K562 treated with DMSO at 1 percent for 48 hours (cell line): ENCODE data around the gene TRIM31. TPM values are rescaled to one million over a fixed set of nuclear protein-coding genes. Genes with fewer than 3 reads are reported as not detected.

ENCODE experiments used
- total RNA-seq: library from RNA; unstranded; fragments of 300-600 nt; gene quantifications from 2 replicates; pipeline ENCODE4 v1.2.3, GENCODE V29; 2022; ENCODE audit warnings: low replicate concordance; ENCODE audit errors: extremely low read depth

Gene TRIM31
- not detected in 2 replicates for total RNA-seq

GRCh38 chr6:30113003-30113759, at the start of gene TRIM31:
Gene TRIM31 (minus strand): TSS chr6:30113090. CDS start chr6:30112805, 285 bp downstream.

GRCh38 chr6:30160785-30161531, 48.1 kb upstream of the TRIM31 start, which contains the start of gene TRIM10:
Gene TRIM10 (minus strand): TSS chr6:30161211. CDS start chr6:30160858, 353 bp downstream.

DNA sequence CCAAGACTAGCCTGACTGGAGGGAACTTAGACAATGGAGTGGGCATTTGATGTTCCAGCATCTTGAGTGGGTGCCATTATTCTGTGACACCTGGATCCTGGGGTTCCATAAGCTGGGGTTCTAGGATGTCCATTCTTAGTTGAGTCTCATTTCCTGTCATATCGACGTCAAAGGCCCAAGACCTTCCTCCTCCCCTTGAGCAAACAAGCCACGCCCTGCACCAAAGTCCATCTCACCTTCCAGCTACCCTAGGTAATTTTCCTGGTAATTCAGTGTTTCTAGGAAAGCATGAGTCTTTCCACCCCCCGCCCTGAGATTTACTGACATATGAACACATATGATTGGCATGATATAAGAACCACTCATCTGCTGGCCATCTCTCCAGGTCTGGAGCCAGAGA, 22.9 kb upstream of the TRIM31 start, which contains the start of gene TRIM40:
Gene TRIM40 (plus strand): TSS at position 384 of the 400 bp plus-strand sequence. CDS start 897 bp downstream, outside the sequence.

DNA sequence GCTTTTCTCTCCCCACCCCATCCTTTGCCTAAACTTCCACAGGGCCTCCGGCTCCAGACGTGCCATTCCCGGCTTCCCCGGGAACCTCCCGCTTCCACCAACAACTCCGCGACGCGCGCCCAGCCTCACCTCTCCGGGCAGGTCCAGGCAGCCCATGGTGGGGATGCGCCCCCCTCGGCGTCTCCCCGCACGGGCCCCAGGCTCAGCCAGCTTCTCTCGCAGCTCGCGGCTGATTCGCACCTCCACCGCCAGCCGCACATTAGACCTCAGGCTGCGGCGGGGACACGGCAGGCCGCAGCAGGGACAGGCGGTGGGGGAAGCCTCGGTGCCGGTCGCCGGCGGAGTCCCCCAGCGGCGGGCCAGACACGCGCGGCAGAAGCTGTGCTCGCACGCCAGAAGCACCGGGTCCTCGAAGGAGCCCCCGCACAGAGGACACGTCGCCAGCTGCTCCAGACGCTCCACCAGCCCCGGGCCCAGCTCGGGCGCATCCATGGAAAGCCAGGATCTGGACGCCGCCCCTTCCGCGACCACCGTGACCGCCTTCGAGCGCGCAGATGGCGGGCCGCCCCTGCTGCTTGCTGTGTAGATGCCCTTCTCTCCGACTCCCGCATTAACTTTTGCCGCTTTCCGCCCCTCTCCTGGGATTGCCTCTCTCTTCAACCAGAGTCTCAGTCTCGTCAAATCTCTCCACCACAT, 37.6 kb downstream of the TRIM31 start, which contains the start of gene RNF39:
Gene RNF39 (minus strand): TSS at position 676 of the 696 bp plus-strand sequence. CDS start 184 bp downstream, at position 492.

GRCh38 chr6:30066577-30067459, 46.1 kb downstream of the TRIM31 start, which contains the start of gene PPP1R11:
Gene PPP1R11 (plus strand): TSS chr6:30067198. CDS start chr6:30067411, 213 bp downstream.

GRCh38 chr6:30061092-30061857, 51.6 kb downstream of the TRIM31 start, which contains the start of gene POLR1H:
Gene POLR1H (plus strand): TSS chr6:30061265. CDS start chr6:30061525, 260 bp downstream.

Other genes with a start within 250 kb of the TRIM31 start
- not detected in 2 replicates for gene HLA-A, start 170.6 kb downstream of the TRIM31 start, total RNA-seq
- gene POLR1H, start 51.8 kb downstream of the TRIM31 start, total RNA-seq, result not detected in 2 replicates
- gene PPP1R11, start 45.9 kb downstream of the TRIM31 start, total RNA-seq, result not detected in 2 replicates
- gene RNF39, start 37.3 kb downstream of the TRIM31 start, total RNA-seq, result not detected in 2 replicates
- gene TRIM40, start 23.1 kb upstream of the TRIM31 start, total RNA-seq, result not detected in 2 replicates
- gene TRIM10, start 48.1 kb upstream of the TRIM31 start, total RNA-seq, result not detected in 2 replicates
- not detected in 2 replicates for gene TRIM15, start 50.5 kb upstream of the TRIM31 start, total RNA-seq
- not detected in 2 replicates for gene TRIM26, start 100.3 kb upstream of the TRIM31 start, total RNA-seq
- not detected in 2 replicates for gene TRIM39, start 213.8 kb upstream of the TRIM31 start, total RNA-seq
- gene RPP21, start 232.1 kb upstream of the TRIM31 start, total RNA-seq, result not detected in 2 replicates